Inflammatory macrophage treated with lipopolysaccharide for 1 hour (primary cell): ENCODE results near the gene CEP20.

ENCODE experiments used
- DNase-seq, 2 donors: peaks; one replicate each; pipeline ENCODE4 v3.0.0-alpha.2; 2020 to 2022

CEP20 gene

DNA sequence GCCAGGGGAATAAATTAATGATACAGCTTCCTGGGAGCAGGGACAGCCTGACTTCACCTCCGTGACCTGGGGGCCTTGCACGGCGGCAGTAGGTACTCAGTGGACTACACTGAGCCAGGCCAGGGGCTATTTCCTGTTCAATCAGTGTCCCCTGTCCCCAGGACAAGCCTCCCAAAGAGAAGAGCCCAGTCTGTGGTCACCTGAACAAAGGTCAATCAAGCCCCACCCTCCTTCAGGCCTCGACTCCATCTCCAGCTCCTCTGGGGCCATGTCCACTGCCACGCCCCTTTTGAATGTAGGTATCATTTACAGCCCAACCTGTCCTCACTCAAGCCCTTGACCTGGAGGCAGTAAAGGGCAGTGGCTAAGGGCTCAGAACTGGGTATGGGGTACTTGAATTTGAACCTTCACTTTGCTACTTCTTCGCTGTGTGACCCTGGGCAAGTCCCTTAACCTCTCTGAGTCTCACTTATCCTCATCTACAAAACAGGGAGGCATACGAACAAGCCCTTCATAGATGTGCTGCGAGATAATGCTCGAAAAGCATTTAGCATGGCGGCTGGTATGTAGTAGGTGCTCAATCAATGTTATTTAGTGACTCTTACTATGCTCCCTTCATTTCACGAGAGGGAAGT is 60.6 kb downstream of the CEP20 start:
- DNase-seq, result no peak

DNA sequence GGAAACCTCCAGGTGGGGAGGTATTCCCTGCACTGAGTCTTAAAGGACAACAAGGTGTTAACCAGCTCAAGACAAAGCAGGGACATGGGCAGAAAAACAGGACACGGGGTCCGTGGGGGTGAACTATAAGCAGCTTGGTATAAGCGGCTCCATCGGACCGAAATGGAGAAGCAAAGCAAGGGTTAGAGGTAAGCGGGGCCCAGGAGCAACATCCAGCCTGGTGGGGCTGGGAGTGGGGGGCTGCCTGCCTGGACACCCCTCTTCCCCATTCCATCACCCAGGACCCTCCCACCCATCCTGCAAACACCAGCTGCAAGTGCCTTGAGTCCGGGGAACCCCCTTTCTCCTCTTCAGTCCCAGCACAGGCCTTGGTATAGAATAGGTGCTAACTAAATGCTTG is 61.1 kb downstream of the CEP20 start:
- no peak for DNase-seq

DNA sequence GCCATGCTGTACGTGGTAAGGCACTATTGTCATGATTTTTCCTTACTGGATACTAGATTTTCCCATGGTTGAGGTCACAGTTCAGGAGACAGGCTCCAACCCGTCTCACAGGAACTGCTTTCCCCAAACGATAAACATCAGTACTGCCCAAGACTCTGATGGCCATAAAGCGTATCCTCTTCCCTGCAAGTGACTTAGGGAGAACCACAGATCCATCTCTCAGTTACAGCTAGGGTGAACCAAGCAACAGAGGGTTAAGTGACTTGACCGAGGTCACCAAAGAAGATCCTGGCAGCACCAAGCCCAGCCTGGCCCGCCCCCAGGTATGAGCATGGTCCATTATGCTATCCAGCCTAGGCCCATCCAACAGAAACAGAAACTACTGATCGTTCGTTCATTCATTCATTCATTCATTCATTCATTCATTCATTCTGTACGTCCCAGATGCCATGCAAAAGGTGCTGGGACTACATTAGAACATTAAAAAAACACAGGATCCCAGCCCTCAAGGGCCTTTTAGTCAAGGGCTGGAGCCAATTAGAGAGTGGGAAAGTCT is 62.6 kb downstream of the CEP20 start:
- DNase-seq, result no peak

DNA sequence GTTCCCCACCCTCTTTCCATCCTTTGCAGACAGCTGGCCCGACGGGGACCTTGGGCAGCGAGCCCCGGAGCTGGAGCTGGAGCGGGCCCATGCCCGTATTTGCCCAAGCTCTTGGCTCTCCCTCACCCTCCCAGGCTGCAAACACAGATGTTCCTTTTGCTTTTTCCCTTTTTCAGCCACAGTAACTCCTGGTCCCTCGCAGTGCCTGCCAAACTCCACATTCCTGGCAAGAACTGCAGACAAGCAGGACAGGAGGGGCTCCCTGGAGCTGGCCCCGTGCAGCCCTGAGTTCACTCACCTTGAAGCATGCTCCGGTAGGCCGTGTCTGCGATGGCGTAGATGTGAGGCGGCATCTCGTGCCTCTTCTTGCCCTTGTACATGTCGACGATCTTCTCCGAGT is 65.4 kb downstream of the CEP20 start:
- DNase-seq, result no peak

DNA sequence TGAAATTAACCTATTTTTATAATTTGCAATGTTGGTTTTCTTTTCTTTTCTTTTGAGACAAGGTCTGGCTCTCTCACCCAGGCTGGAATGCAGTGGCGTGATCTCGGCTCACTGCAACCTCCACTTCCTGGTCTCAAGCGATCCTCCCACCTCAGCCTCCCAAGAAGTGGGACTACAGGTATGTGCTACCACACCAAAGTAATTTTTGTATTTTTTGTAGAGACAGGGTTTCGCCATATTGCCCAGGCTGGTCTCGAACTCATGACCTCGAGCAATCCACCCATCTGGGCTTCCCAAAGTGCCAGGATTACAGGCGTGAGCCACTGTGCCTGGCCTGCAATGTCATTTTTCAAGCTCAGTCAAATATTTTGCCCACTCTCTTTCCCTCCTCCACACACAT is 67.6 kb downstream of the CEP20 start:
- no peak for DNase-seq

DNA sequence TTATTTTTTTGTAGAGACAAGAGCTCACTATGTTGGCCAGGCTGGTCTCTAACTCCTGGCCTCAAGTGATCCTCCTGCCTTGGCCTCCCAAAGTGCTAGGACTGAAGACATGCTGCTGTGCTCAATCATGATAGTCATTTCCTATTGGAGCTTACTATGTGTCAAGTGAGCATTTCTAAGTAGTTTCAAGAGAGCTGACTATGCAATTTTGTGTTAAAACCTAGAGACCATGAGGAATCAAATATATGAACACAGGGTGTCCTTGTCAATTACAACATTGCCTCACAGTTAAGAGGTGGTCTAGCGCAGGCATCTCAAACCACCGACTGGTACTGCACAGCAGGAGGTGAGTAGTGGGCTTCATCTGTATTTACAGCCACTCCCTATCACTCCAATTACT is 69.4 kb downstream of the CEP20 start:
- no peak for DNase-seq

DNA sequence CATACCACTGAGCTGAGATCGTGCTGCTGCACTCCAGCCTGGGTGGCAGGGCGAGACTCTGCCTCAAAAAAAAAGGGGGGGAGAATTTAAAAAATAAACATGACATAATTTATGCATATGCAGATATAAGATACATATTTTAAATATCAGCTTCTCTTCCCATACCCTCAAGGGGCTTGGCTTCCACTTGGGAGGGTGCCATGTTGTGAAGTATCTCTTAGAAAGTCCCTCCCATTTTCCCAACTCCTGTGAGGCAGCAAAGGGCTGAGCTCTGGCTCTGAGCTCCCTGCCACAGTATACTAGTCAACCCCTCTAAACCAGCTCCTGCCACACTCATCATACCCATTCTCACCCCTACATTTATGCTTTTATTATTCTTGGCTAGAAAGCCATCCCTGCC is 71.0 kb downstream of the CEP20 start:
- DNase-seq, result no peak

DNA sequence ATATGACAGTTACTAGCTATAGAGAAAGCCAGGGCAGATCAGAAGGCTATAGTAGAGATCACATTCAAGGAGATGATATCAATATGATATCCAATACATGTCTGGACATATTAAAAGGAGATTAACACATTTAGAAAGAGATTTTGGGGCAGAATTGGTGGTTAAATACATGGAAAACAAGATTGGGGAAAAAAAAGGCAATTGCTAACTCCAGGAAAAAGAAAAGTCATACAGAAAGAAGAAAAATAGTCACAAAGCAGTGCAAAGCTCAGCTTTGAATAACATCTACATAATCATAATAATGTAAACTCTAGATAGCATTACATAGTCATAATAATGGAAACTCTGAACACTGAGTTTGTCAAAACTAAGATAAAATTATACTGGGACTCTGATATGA is 72.2 kb downstream of the CEP20 start:
- no peak for DNase-seq
